ENCODE measurements around the gene NFYB. TPM values are rescaled to one million over a fixed set of nuclear protein-coding genes. Genes with fewer than 3 reads are reported as not detected.
"Not testable (repeated sequence)": the region's sequence is repeated elsewhere in the genome, so short reads cannot be mapped to it uniquely, and the experiment has no call there.

Gene NFYB
- total RNA-seq, 1 donor from 2014 or later = 27.1 TPM

DNA sequence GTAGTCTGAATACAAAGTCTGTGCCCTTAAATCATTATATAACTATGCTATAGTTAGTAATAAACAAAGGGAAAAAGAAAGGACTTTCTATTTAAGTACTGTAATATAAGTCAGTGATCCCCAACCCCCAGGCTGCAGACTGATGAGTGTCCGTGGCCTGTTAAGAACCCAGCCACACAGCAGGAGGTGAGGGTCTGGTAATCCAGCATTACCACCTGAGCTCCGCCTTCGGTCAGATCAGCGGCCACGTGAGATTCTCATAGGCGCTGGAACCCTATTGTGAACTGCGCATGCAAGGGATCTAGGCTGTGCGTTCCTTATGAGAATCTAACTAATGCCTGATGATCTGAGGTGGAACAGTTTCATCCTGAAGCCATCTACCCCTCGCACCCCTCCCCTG is 15.7 kb downstream of the NFYB start:
- H3K4me3 ChIP-seq (ENCODE audit: low read depth, low read length) = no peak overlapping the region
- no peaks in the 10 kb centered on the region for H3K27me3 ChIP-seq (ENCODE audit: control insufficient read depth, insufficient read depth, low read length)
- peaks cover 4% of the 10 kb centered on the region for H3K36me3 ChIP-seq (ENCODE audit: control insufficient read depth, insufficient read depth, low read length)
- FAIRE-seq = no peak
- DNase-seq (ENCODE audit: low read depth) = no peak
- TF ChIP-seq, protein P1, sequence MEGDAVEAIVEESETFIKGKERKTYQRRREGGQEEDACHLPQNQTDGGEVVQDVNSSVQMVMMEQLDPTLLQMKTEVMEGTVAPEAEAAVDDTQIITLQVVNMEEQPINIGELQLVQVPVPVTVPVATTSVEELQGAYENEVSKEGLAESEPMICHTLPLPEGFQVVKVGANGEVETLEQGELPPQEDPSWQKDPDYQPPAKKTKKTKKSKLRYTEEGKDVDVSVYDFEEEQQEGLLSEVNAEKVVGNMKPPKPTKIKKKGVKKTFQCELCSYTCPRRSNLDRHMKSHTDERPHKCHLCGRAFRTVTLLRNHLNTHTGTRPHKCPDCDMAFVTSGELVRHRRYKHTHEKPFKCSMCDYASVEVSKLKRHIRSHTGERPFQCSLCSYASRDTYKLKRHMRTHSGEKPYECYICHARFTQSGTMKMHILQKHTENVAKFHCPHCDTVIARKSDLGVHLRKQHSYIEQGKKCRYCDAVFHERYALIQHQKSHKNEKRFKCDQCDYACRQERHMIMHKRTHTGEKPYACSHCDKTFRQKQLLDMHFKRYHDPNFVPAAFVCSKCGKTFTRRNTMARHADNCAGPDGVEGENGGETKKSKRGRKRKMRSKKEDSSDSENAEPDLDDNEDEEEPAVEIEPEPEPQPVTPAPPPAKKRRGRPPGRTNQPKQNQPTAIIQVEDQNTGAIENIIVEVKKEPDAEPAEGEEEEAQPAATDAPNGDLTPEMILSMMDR (IDR thresholded peaks at IDR 0.05; ENCODE audit: insufficient read depth, low read length, severe bottlenecking) = no peak

GRCh38 chr12:104121001-104121400 is 17.0 kb downstream of the NFYB start:
- H3K27me3 ChIP-seq (ENCODE audit: control insufficient read depth, insufficient read depth, low read length) = no peaks in the 10 kb centered on the region
- H3K36me3 ChIP-seq (ENCODE audit: control insufficient read depth, insufficient read depth, low read length) = peaks cover 4% of the 10 kb centered on the region
- peak; percentile 69 for DNase-seq (ENCODE audit: low read depth)
- TF ChIP-seq, protein P1 (IDR thresholded peaks at IDR 0.05; ENCODE audit: insufficient read depth, low read length, severe bottlenecking) = no peak
- no peak overlapping the region for H3K4me3 ChIP-seq (ENCODE audit: low read depth, low read length)
- FAIRE-seq = no peak

- TF ChIP-seq, protein P1 (IDR thresholded peaks at IDR 0.05; ENCODE audit: insufficient read depth, low read length, severe bottlenecking) = no peak
- H3K27me3 ChIP-seq (ENCODE audit: control insufficient read depth, insufficient read depth, low read length) = no peaks in the 10 kb centered on the region
- no peak overlapping the region for H3K4me3 ChIP-seq (ENCODE audit: low read depth, low read length)
- H3K36me3 ChIP-seq (ENCODE audit: control insufficient read depth, insufficient read depth, low read length) = no peaks in the 10 kb centered on the region
- DNase-seq (ENCODE audit: low read depth) (no peak), FAIRE-seq (no peak)
Measured at GRCh38 chr12:104115587-104115975, 22.4 kb downstream of the NFYB start.

GRCh38 chr12:104114834-104115586 is 23.0 kb downstream of the NFYB start:
- not testable (repeated sequence) for H3K27me3 ChIP-seq (ENCODE audit: control insufficient read depth, insufficient read depth, low read length); DNase-seq (ENCODE audit: low read depth); H3K36me3 ChIP-seq (ENCODE audit: control insufficient read depth, insufficient read depth, low read length); FAIRE-seq; H3K4me3 ChIP-seq (ENCODE audit: low read depth, low read length)

DNA sequence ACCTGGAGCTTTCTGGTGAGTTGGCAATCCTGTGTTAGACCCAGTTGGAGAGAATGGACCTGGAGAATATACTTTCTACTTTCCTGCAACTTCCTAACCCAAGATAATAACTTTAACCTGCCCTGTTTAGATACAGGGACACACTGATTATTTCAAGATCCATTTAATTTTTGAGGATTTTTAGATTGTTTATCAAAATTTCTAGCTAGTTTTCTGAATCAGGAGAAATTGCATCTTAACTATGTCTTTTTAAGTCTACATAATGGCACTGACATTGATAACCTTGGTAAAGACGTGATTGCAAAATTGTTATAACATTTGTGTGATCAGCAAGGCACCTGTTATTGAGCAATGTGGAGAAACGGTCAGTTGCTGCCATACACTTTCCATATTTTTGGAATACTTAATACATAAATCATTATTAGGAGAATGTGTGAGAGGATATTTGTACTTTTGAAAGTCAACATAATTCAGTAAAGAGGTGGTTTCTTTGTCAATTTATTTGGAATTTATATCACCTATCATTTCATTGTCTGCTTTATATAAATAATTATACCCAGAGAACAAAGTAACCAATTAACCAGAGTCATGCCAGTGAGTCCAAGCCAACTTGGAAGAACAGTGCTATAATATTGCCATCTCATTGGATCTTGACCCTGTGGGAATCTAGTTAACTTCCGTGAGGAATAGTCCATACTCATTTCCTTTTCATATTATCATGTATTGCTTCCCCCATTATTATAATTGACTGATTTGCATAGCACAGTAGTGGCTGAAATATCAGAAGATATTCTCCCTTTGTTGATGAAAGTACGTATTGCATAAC is 28.4 kb downstream of the NFYB start:
- TF ChIP-seq, protein P1 (IDR thresholded peaks at IDR 0.05; ENCODE audit: insufficient read depth, low read length, severe bottlenecking) = no peak
- Histone ChIP-seq H3K4me3 (ENCODE audit: low read depth, low read length) (no peak overlapping the region), H3K36me3 (ENCODE audit: control insufficient read depth, insufficient read depth, low read length) (no peaks in the 10 kb centered on the region), H3K27me3 (ENCODE audit: control insufficient read depth, insufficient read depth, low read length) (no peaks in the 10 kb centered on the region)
- FAIRE-seq (no peak), DNase-seq (ENCODE audit: low read depth) (no peak)

DNA sequence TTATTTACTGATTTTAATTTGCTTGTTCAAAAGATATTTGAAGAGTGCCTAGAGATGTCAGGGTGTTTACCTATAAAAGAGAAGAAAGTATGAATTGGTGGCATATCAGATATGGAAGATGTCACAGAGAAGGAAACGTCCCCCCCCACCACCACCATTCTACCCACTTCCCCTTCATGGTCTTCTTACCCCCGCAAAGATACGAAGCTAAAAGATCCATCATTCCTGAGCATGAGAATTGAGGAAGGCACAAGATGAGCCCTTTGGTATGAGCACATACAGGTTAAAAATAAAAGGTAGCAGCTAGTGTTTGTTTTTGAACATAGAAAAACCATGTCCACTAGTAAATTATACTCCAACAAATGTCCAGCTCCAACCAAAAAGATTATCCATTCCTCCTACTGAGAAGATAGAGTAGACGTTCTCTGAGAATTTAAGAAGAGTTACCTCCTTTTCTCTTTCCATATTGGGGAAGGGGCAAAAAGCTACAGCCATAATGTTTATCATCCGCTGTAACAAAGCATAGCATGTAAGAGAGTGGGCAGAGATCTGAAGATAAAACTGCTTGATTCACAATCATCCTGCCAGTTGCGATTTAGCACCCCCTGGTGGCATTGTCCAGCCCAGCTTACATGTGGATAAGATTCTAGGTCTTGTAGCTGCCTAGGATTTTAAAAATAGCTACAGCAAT is 29.1 kb downstream of the NFYB start:
- FAIRE-seq = no peak
- TF ChIP-seq, protein P1 (IDR thresholded peaks at IDR 0.05; ENCODE audit: insufficient read depth, low read length, severe bottlenecking) = peak; percentile 80
- DNase-seq (ENCODE audit: low read depth) = peak; percentile 78
- no peaks in the 10 kb centered on the region for H3K36me3 ChIP-seq (ENCODE audit: control insufficient read depth, insufficient read depth, low read length)
- no peak overlapping the region for H3K4me3 ChIP-seq (ENCODE audit: low read depth, low read length)
- no peaks in the 10 kb centered on the region for H3K27me3 ChIP-seq (ENCODE audit: control insufficient read depth, insufficient read depth, low read length)

All from bronchial epithelial cell (primary cell).